Embryonic facial prominence (tissue), 1 donor: ENCODE data around the gene SYTL3.

Source experiments
- DNase-seq: peaks from one replicate; pipeline ENCODE4 v3.0.0-alpha.2; 2016; ENCODE audit errors: extremely low spot score

The SYTL3 gene

GRCh38 chr6:158758941-158759479 lies 109.2 kb downstream of the SYTL3 start:
- no peak for DNase-seq

GRCh38 chr6:158759966-158760617 lies 110.2 kb downstream of the SYTL3 start:
- no peak for DNase-seq

- DNase-seq = no peak
Measured at GRCh38 chr6:158760618-158761250, 110.9 kb downstream of the SYTL3 start.

GRCh38 chr6:158761746-158762145 lies 111.9 kb downstream of the SYTL3 start:
- DNase-seq = no peak

GRCh38 chr6:158762787-158763433 lies 113.1 kb downstream of the SYTL3 start:
- no peak for DNase-seq

- DNase-seq = no peak
Measured at GRCh38 chr6:158763434-158764182, 113.8 kb downstream of the SYTL3 start.

GRCh38 chr6:158764183-158764849 lies 114.5 kb downstream of the SYTL3 start:
- no peak for DNase-seq

GRCh38 chr6:158764926-158765325 lies 115.1 kb downstream of the SYTL3 start:
- no peak for DNase-seq

GRCh38 chr6:158765499-158766068 lies 115.7 kb downstream of the SYTL3 start:
- no peak for DNase-seq

- no peak for DNase-seq
Measured at GRCh38 chr6:158766621-158767455, 117.0 kb downstream of the SYTL3 start.

- no peak for DNase-seq
Measured at GRCh38 chr6:158767709-158768108, 117.9 kb downstream of the SYTL3 start.

GRCh38 chr6:158768436-158768835 lies 118.6 kb downstream of the SYTL3 start:
- DNase-seq = no peak

- DNase-seq = no peak
Measured at GRCh38 chr6:158769234-158769770, 119.4 kb downstream of the SYTL3 start.

GRCh38 chr6:158769771-158770432 lies 120.0 kb downstream of the SYTL3 start:
- no peak for DNase-seq

- no peak for DNase-seq
Measured at GRCh38 chr6:158770533-158771330, 120.9 kb downstream of the SYTL3 start.

- DNase-seq = no peak
Measured at GRCh38 chr6:158771399-158772152, 121.7 kb downstream of the SYTL3 start.

GRCh38 chr6:158772172-158772571 lies 122.3 kb downstream of the SYTL3 start:
- no peak for DNase-seq

GRCh38 chr6:158772851-158773371 lies 123.1 kb downstream of the SYTL3 start:
- DNase-seq = no peak
